H9 (cell line): ENCODE measurements around the gene FAP. TPM values are rescaled to one million over a fixed set of nuclear protein-coding genes. Genes with fewer than 3 reads are reported as not detected.
A peak's percentile ranks its signal among the peaks of the same experiment; 100 is the strongest.

Experiments used
- DNase-seq: peaks from one replicate; pipeline ENCODE4 v3.0.0-alpha.2; 2017
- H2AFZ ChIP-seq: one replicate; pipeline ENCODE4 v1.6.1; 2013; ENCODE audit warnings: mild to moderate bottlenecking, low read length, control low read depth, moderate library complexity
- H2AK5ac ChIP-seq: 2 replicates; pipeline ENCODE4 v1.6.1; 2013; ENCODE audit warnings: low read length, control low read depth, mixed read lengths; ENCODE audit not compliant: insufficient read length
- H2BK120ac ChIP-seq: one replicate; pipeline ENCODE4 v1.6.1; 2013; ENCODE audit warnings: low read depth, mild to moderate bottlenecking, low read length, control low read depth, inconsistent platforms; ENCODE audit not compliant: poor library complexity, severe bottlenecking
- H2BK12ac ChIP-seq: 2 replicates; pipeline ENCODE4 v1.6.1; 2013; ENCODE audit warnings: low read length, control low read depth, mixed read lengths, low read depth; ENCODE audit not compliant: insufficient read length
- H2BK15ac ChIP-seq: 2 replicates; pipeline ENCODE4 v1.6.1; 2013; ENCODE audit warnings: low read depth, low read length, control low read depth
- H2BK20ac ChIP-seq: one replicate; pipeline ENCODE4 v1.6.1; 2013; ENCODE audit warnings: low read depth, mild to moderate bottlenecking, low read length, control low read depth, inconsistent platforms; ENCODE audit not compliant: poor library complexity, severe bottlenecking
- H2BK5ac ChIP-seq: 2 replicates; pipeline ENCODE4 v1.6.1; 2013; ENCODE audit warnings: low read length, control low read depth, mixed read lengths; ENCODE audit not compliant: insufficient read length
- H3K14ac ChIP-seq: 2 replicates; pipeline ENCODE4 v1.6.1; 2013; ENCODE audit warnings: low read length, control low read depth; ENCODE audit not compliant: insufficient read depth
- H3K18ac ChIP-seq: 2 replicates; pipeline ENCODE4 v1.6.1; 2013; ENCODE audit warnings: low read depth, mild to moderate bottlenecking, mixed read lengths, low read length, control low read depth; ENCODE audit not compliant: insufficient read length
- H3K23ac ChIP-seq: 2 replicates; pipeline ENCODE4 v1.6.1; 2013; ENCODE audit warnings: low read length, control low read depth, mixed read lengths, low read depth; ENCODE audit not compliant: insufficient read length
- H3K23me2 ChIP-seq: 2 replicates; pipeline ENCODE4 v1.6.1; 2013; ENCODE audit warnings: low read depth, mild to moderate bottlenecking, mixed read lengths, low read length, control low read depth; ENCODE audit not compliant: insufficient read length, poor library complexity, severe bottlenecking
- H3K27ac ChIP-seq: 2 replicates; pipeline ENCODE4 v1.5.1; 2013; ENCODE audit warnings: low read length, control low read depth, mixed read lengths, low read depth; ENCODE audit not compliant: insufficient read length
- H3K27me3 ChIP-seq: 2 replicates; pipeline ENCODE4 v1.6.1; 2013; ENCODE audit warnings: low read length, control low read depth, inconsistent platforms; ENCODE audit not compliant: insufficient read depth
- H3K4ac ChIP-seq: 2 replicates; pipeline ENCODE4 v1.6.1; 2013; ENCODE audit warnings: low read depth, mild to moderate bottlenecking, control low read depth, inconsistent platforms, low read length, moderate library complexity
- H3K4me1 ChIP-seq: 2 replicates; pipeline ENCODE4 v1.6.1; 2013; ENCODE audit warnings: low read length, control low read depth, inconsistent platforms; ENCODE audit not compliant: insufficient read depth
- H3K4me2 ChIP-seq: 2 replicates; pipeline ENCODE4 v1.6.1; 2013; ENCODE audit warnings: low read length, control low read depth, mixed read lengths; ENCODE audit not compliant: insufficient read length, insufficient read depth
- H3K56ac ChIP-seq: 2 replicates; pipeline ENCODE4 v1.6.1; 2013; ENCODE audit warnings: low read depth, mild to moderate bottlenecking, mixed read lengths, low read length, control low read depth; ENCODE audit not compliant: insufficient read length
- H3K79me1 ChIP-seq: 2 replicates; pipeline ENCODE4 v1.6.1; 2013; ENCODE audit warnings: low read depth, mild to moderate bottlenecking, moderate library complexity, low read length, control low read depth, inconsistent platforms; ENCODE audit not compliant: insufficient read depth, poor library complexity, severe bottlenecking
- H3K79me2 ChIP-seq: 2 replicates; pipeline ENCODE4 v1.6.1; 2013; ENCODE audit warnings: low read length, control low read depth, inconsistent platforms; ENCODE audit not compliant: insufficient read depth
- H3K9ac ChIP-seq: 2 replicates; pipeline ENCODE4 v1.6.1; 2013; ENCODE audit warnings: low read length, control low read depth, mixed read lengths; ENCODE audit not compliant: insufficient read length; ENCODE audit errors: extremely low read depth
- H3K9me3 ChIP-seq: one replicate; pipeline ENCODE4 v1.6.1; 2013; ENCODE audit warnings: low read depth, low read length, inconsistent platforms; ENCODE audit not compliant: control insufficient read depth
- H3T11ph ChIP-seq: one replicate; pipeline ENCODE4 v1.6.1; 2013; ENCODE audit warnings: mild to moderate bottlenecking, low read length, control low read depth, inconsistent platforms
- H4K20me1 ChIP-seq: one replicate; pipeline ENCODE4 v1.6.1; 2013; ENCODE audit not compliant: control insufficient read depth, insufficient read length, insufficient read depth
- H4K5ac ChIP-seq: 2 replicates; pipeline ENCODE4 v1.6.1; 2013; ENCODE audit warnings: low read depth, mild to moderate bottlenecking, mixed read lengths, low read length, control low read depth; ENCODE audit not compliant: insufficient read length
- H4K8ac ChIP-seq: replicated peaks from 2 replicates; pipeline ENCODE4 v1.6.1; 2013; ENCODE audit warnings: low read length, control low read depth, mixed read lengths, low read depth; ENCODE audit not compliant: insufficient read length
- H4K91ac ChIP-seq: 2 replicates; pipeline ENCODE4 v1.6.1; 2013; ENCODE audit warnings: low read depth, mild to moderate bottlenecking, moderate library complexity, mixed read lengths, low read length, control low read depth; ENCODE audit not compliant: insufficient read length
- H3K27ac Mint-ChIP-seq, 3 experiments: 2 replicates in 2 of 3; 3 replicates in 1 of 3; pipeline ENCODE4 v1.8.0; 2020 to 2021; ENCODE audit warnings: mixed read lengths in 3 of 3, mild to moderate bottlenecking in 1 of 3, moderate library complexity in 1 of 3
- H3K27me3 Mint-ChIP-seq: 2 replicates; pipeline ENCODE4 v1.8.0; 2021; ENCODE audit warnings: low read depth, mild to moderate bottlenecking, moderate library complexity, mixed read lengths
- H3K36me3 Mint-ChIP-seq, 3 experiments: 2 replicates in 2 of 3; 3 replicates in 1 of 3; pipeline ENCODE4 v1.8.0; 2020 to 2021; ENCODE audit warnings: low read depth in 3 of 3, mixed read lengths in 3 of 3; ENCODE audit not compliant: insufficient read depth in 1 of 3
- H3K4me1 Mint-ChIP-seq, 2 experiments: 2 replicates each; pipeline ENCODE4 v1.8.0; 2020; ENCODE audit warnings: mixed read lengths in 2 of 2
- H3K4me3 Mint-ChIP-seq, 2 experiments: 2 replicates in 1 of 2; 3 replicates in 1 of 2; pipeline ENCODE4 v1.8.0; 2020 to 2021; ENCODE audit warnings: mild to moderate bottlenecking in 2 of 2, mixed read lengths in 2 of 2, moderate library complexity in 1 of 2
- H3K9me3 Mint-ChIP-seq, 2 experiments: 2 replicates in 1 of 2; 3 replicates in 1 of 2; pipeline ENCODE4 v1.8.0; 2020; ENCODE audit warnings: mild to moderate bottlenecking in 2 of 2, mixed read lengths in 2 of 2, moderate library complexity in 1 of 2
- CTCF ChIP-seq: fragments of 200-600 bp; sonication (generic); conservative IDR thresholded peaks from 3 replicates; pipeline ENCODE4 v1.8.0; 2021; ENCODE audit warnings: antibody characterized with exemption, mild to moderate bottlenecking
- WGBS: extraction: QIAGEN DNeasy Blood & Tissue Kit; methylation state at CpG from one replicate; pipeline ENCODE4 v1.1.7; 2013; ENCODE audit warnings: missing lambda C conversion rate, low lambda C conversion rate, mixed read lengths; ENCODE audit not compliant: insufficient read length; ENCODE audit errors: extremely low coverage; 5-methylcytosine and 5-hydroxymethylcytosine counted together
- total RNA-seq: library from RNA; stranded (reverse); gene quantifications from 2 replicates; pipeline ENCODE4 v1.2.1, GENCODE V29; 2021

FAP gene
- total RNA-seq, 1 experiment from 2014 or later = not detected

GRCh38 chr2:162280654-162281053, 37.4 kb upstream of the FAP start:
- H2AK5ac ChIP-seq = no peak overlapping the region
- H4K91ac ChIP-seq = no peak overlapping the region
- no peak overlapping the region for H3K14ac ChIP-seq
- H3K9me3 ChIP-seq = no peaks in the 10 kb centered on the region
- Mint-ChIP-seq H3K27me3 (peaks cover 2% of the 10 kb centered on the region; the same call in 1 of the 2 replicates), H3K4me1 (no peaks in the 10 kb centered on the region), H3K36me3 (no peaks in the 10 kb centered on the region), H3K27ac (no peak overlapping the region), H3K4me3 (no peak overlapping the region), H3K9me3 (no peaks in the 10 kb centered on the region)
- H4K8ac ChIP-seq = no peak overlapping the region
- no peak overlapping the region for H2BK120ac ChIP-seq
- no peaks in the 10 kb centered on the region for H3K27me3 ChIP-seq
- H3K4ac ChIP-seq = no peak overlapping the region
- H3K79me2 ChIP-seq = no peaks in the 10 kb centered on the region
- H2BK15ac ChIP-seq = no peak overlapping the region
- H3K56ac ChIP-seq = no peak overlapping the region
- H3T11ph ChIP-seq = no peak overlapping the region
- no peak overlapping the region for H2BK20ac ChIP-seq
- no CpG with 5 or more reads among the region's 1 CpG for WGBS
- H3K18ac ChIP-seq = no peak overlapping the region
- H3K4me1 ChIP-seq = no peaks in the 10 kb centered on the region
- H3K4me2 ChIP-seq = no peak overlapping the region
- H3K27ac ChIP-seq = no peak overlapping the region
- H4K20me1 ChIP-seq = no peaks in the 10 kb centered on the region
- no peak overlapping the region for H4K5ac ChIP-seq
- DNase-seq = no peak
- H2BK5ac ChIP-seq = no peak overlapping the region
- no peak overlapping the region for H2BK12ac ChIP-seq
- no peak overlapping the region for H2AFZ ChIP-seq
- no peak overlapping the region for H3K23ac ChIP-seq
- no peak overlapping the region for H3K9ac ChIP-seq
- peak; percentile 53 for TF ChIP-seq CTCF
- H3K79me1 ChIP-seq = no peaks in the 10 kb centered on the region
- no peaks in the 10 kb centered on the region for H3K23me2 ChIP-seq
